Ovary (tissue), 3 donors: Measurements from ENCODE around the gene MMP1.

ENCODE experiments used
- POLR2A ChIP-seq: fragments of 450-650 bp; IDR thresholded peaks from one replicate; pipeline ENCODE4 v1.6.1; 2017; ENCODE audit warnings: antibody characterized with exemption, mild to moderate bottlenecking, moderate library complexity
- TF ChIP-seq, protein P1 (sequence below), 3 donors: fragments of 450-650 bp in 2 of 3; fragments of 200-600 bp in 1 of 3; IDR thresholded peaks; one replicate each; pipeline versions ENCODE4 v1.5.1 to v1.8.0; 2016 to 2022; ENCODE audit warnings: antibody characterized with exemption in 3 of 3, mild to moderate bottlenecking in 1 of 3
- donor health status: DM: no; HTN: no; CAD: no.

- no peak for TF ChIP-seq POLR2A
- TF ChIP-seq, protein P1, sequence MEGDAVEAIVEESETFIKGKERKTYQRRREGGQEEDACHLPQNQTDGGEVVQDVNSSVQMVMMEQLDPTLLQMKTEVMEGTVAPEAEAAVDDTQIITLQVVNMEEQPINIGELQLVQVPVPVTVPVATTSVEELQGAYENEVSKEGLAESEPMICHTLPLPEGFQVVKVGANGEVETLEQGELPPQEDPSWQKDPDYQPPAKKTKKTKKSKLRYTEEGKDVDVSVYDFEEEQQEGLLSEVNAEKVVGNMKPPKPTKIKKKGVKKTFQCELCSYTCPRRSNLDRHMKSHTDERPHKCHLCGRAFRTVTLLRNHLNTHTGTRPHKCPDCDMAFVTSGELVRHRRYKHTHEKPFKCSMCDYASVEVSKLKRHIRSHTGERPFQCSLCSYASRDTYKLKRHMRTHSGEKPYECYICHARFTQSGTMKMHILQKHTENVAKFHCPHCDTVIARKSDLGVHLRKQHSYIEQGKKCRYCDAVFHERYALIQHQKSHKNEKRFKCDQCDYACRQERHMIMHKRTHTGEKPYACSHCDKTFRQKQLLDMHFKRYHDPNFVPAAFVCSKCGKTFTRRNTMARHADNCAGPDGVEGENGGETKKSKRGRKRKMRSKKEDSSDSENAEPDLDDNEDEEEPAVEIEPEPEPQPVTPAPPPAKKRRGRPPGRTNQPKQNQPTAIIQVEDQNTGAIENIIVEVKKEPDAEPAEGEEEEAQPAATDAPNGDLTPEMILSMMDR (IDR thresholded peaks at IDR 0.05): no peak
Measured at GRCh38 chr11:102776454-102776853, 21.5 kb downstream of the MMP1 start.
